GM12872 (cell line): ENCODE measurements around the gene AFF3.

Experiments used
- CTCF ChIP-seq: IDR thresholded peaks from 3 replicates; pipeline ENCODE4 v1.5.1; 2011; ENCODE audit warnings: low read depth, mild to moderate bottlenecking, low read length, moderate library complexity; ENCODE audit not compliant: insufficient read depth

AFF3 gene

DNA sequence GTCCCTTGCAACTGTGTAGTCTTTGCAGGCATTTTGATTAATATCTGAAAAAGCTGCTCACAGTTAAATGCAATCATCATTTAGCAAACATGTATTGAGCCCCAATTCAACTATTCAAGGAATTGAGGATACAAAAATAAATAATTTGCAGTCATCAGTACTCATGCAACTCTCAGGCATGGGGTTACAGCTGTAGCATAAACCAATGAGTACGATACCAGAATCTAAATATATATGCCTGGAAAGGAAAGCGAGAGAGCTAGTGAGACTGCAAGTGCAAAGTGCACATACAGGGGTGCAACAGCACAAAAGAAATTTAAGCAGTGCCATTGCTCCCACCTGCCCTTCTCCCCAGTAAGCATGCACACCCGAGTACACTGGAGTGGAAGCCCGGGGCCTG, 216.4 kb downstream of the AFF3 start:
- TF ChIP-seq CTCF = no peak

DNA sequence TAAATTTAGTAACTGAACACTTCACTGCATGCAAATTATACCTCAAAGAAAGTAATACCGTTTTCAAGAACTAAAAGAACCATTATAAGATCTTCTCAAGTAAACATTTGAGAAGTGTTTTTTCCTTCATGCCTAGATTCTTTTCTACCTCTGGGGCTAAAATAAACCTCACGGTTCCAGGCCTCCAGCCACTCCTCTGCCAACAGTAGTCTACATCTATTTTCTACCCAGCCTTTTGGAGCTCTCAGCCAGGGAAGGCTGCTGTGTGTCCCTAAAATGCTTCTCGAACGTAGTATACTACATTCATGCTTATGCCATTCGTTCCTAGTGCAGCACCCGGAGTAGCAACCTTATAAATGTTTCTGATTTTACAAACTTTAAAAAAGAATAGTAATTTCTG, 219.7 kb downstream of the AFF3 start:
- no peak for TF ChIP-seq CTCF

DNA sequence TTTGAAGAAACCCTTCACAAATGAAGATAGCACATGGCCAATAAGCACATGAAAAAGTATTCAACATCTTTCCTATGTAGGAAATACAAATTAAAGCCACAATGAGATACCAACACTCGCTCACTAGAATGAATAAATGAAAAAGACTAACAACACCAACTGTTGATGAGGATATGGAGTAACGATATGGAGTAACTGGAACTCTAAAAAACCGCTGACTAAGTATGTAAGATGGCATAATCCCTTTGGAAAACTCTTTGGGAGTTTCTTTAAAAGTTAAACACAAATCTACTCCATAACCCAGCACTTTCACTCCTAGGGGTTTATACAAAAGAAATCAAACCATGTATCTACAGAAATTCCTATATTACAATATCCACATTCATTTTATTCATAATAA, 220.5 kb downstream of the AFF3 start:
- no peak for TF ChIP-seq CTCF

DNA sequence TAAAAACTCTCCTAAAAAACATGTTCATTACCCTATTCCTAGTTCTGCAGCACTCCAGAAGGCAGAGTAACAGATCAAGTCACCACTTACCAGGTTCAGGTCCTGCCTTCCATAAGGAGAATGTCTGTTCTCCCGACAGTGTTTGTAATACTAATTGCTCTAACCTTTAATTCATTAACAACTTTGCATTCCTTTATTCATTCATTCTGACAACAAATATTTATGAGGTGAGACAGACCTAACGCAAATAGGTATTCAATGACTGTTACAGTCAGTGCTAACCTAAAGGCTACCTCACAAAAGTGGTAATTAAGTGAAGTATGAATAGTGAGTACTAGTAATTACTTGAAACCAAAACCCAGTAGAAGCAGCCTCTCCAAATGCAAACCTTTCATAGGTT, 224.0 kb downstream of the AFF3 start:
- TF ChIP-seq CTCF = no peak

GRCh38 chr2:99915108-99915675, 227.2 kb downstream of the AFF3 start:
- no peak for TF ChIP-seq CTCF

- TF ChIP-seq CTCF = no peak
Measured at GRCh38 chr2:99911736-99912135, 230.7 kb downstream of the AFF3 start.

DNA sequence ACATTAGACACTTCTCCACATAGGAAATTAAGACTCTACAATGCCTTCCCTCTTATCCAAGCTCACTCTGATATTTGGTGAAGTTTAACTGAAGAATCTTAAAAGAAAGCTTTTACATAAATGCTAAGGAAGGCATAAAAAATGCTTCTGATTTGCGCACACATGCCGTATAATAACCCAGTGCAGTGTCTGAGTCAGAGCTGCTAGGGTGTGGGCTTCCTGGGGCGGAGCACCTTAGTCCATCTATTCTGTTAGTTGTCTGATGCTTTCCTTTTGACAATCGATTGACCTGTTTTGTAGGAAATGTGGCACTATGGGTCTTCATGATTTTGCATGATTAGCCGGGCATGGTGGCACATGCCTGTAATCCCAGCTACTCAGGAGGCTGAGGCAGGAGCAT, 231.5 kb downstream of the AFF3 start:
- TF ChIP-seq CTCF = no peak
